H9 (cell line): ENCODE measurements around the gene AGXT. TPM values are rescaled to one million over a fixed set of nuclear protein-coding genes. Genes with fewer than 3 reads are reported as not detected.

Source experiments
- DNase-seq: peaks from one replicate; pipeline ENCODE4 v3.0.0-alpha.2; 2017
- H2AFZ ChIP-seq: one replicate; pipeline ENCODE4 v1.6.1; 2013; ENCODE audit warnings: mild to moderate bottlenecking, low read length, control low read depth, moderate library complexity
- H2AK5ac ChIP-seq: 2 replicates; pipeline ENCODE4 v1.6.1; 2013; ENCODE audit warnings: low read length, control low read depth, mixed read lengths; ENCODE audit not compliant: insufficient read length
- H2BK120ac ChIP-seq: one replicate; pipeline ENCODE4 v1.6.1; 2013; ENCODE audit warnings: low read depth, mild to moderate bottlenecking, low read length, control low read depth, inconsistent platforms; ENCODE audit not compliant: poor library complexity, severe bottlenecking
- H2BK12ac ChIP-seq: 2 replicates; pipeline ENCODE4 v1.6.1; 2013; ENCODE audit warnings: low read length, control low read depth, mixed read lengths, low read depth; ENCODE audit not compliant: insufficient read length
- H2BK15ac ChIP-seq: 2 replicates; pipeline ENCODE4 v1.6.1; 2013; ENCODE audit warnings: low read depth, low read length, control low read depth
- H2BK20ac ChIP-seq: one replicate; pipeline ENCODE4 v1.6.1; 2013; ENCODE audit warnings: low read depth, mild to moderate bottlenecking, low read length, control low read depth, inconsistent platforms; ENCODE audit not compliant: poor library complexity, severe bottlenecking
- H2BK5ac ChIP-seq: 2 replicates; pipeline ENCODE4 v1.6.1; 2013; ENCODE audit warnings: low read length, control low read depth, mixed read lengths; ENCODE audit not compliant: insufficient read length
- H3K14ac ChIP-seq: 2 replicates; pipeline ENCODE4 v1.6.1; 2013; ENCODE audit warnings: low read length, control low read depth; ENCODE audit not compliant: insufficient read depth
- H3K18ac ChIP-seq: 2 replicates; pipeline ENCODE4 v1.6.1; 2013; ENCODE audit warnings: low read depth, mild to moderate bottlenecking, mixed read lengths, low read length, control low read depth; ENCODE audit not compliant: insufficient read length
- H3K23ac ChIP-seq: 2 replicates; pipeline ENCODE4 v1.6.1; 2013; ENCODE audit warnings: low read length, control low read depth, mixed read lengths, low read depth; ENCODE audit not compliant: insufficient read length
- H3K23me2 ChIP-seq: 2 replicates; pipeline ENCODE4 v1.6.1; 2013; ENCODE audit warnings: low read depth, mild to moderate bottlenecking, mixed read lengths, low read length, control low read depth; ENCODE audit not compliant: insufficient read length, poor library complexity, severe bottlenecking
- H3K27ac ChIP-seq: 2 replicates; pipeline ENCODE4 v1.5.1; 2013; ENCODE audit warnings: low read length, control low read depth, mixed read lengths, low read depth; ENCODE audit not compliant: insufficient read length
- H3K27me3 ChIP-seq: 2 replicates; pipeline ENCODE4 v1.6.1; 2013; ENCODE audit warnings: low read length, control low read depth, inconsistent platforms; ENCODE audit not compliant: insufficient read depth
- H3K4ac ChIP-seq: 2 replicates; pipeline ENCODE4 v1.6.1; 2013; ENCODE audit warnings: low read depth, mild to moderate bottlenecking, control low read depth, inconsistent platforms, low read length, moderate library complexity
- H3K4me1 ChIP-seq: 2 replicates; pipeline ENCODE4 v1.6.1; 2013; ENCODE audit warnings: low read length, control low read depth, inconsistent platforms; ENCODE audit not compliant: insufficient read depth
- H3K4me2 ChIP-seq: 2 replicates; pipeline ENCODE4 v1.6.1; 2013; ENCODE audit warnings: low read length, control low read depth, mixed read lengths; ENCODE audit not compliant: insufficient read length, insufficient read depth
- H3K56ac ChIP-seq: 2 replicates; pipeline ENCODE4 v1.6.1; 2013; ENCODE audit warnings: low read depth, mild to moderate bottlenecking, mixed read lengths, low read length, control low read depth; ENCODE audit not compliant: insufficient read length
- H3K79me1 ChIP-seq: 2 replicates; pipeline ENCODE4 v1.6.1; 2013; ENCODE audit warnings: low read depth, mild to moderate bottlenecking, moderate library complexity, low read length, control low read depth, inconsistent platforms; ENCODE audit not compliant: insufficient read depth, poor library complexity, severe bottlenecking
- H3K79me2 ChIP-seq: 2 replicates; pipeline ENCODE4 v1.6.1; 2013; ENCODE audit warnings: low read length, control low read depth, inconsistent platforms; ENCODE audit not compliant: insufficient read depth
- H3K9ac ChIP-seq: 2 replicates; pipeline ENCODE4 v1.6.1; 2013; ENCODE audit warnings: low read length, control low read depth, mixed read lengths; ENCODE audit not compliant: insufficient read length; ENCODE audit errors: extremely low read depth
- H3K9me3 ChIP-seq: one replicate; pipeline ENCODE4 v1.6.1; 2013; ENCODE audit warnings: low read depth, low read length, inconsistent platforms; ENCODE audit not compliant: control insufficient read depth
- H3T11ph ChIP-seq: one replicate; pipeline ENCODE4 v1.6.1; 2013; ENCODE audit warnings: mild to moderate bottlenecking, low read length, control low read depth, inconsistent platforms
- H4K20me1 ChIP-seq: one replicate; pipeline ENCODE4 v1.6.1; 2013; ENCODE audit not compliant: control insufficient read depth, insufficient read length, insufficient read depth
- H4K5ac ChIP-seq: 2 replicates; pipeline ENCODE4 v1.6.1; 2013; ENCODE audit warnings: low read depth, mild to moderate bottlenecking, mixed read lengths, low read length, control low read depth; ENCODE audit not compliant: insufficient read length
- H4K8ac ChIP-seq: replicated peaks from 2 replicates; pipeline ENCODE4 v1.6.1; 2013; ENCODE audit warnings: low read length, control low read depth, mixed read lengths, low read depth; ENCODE audit not compliant: insufficient read length
- H4K91ac ChIP-seq: 2 replicates; pipeline ENCODE4 v1.6.1; 2013; ENCODE audit warnings: low read depth, mild to moderate bottlenecking, moderate library complexity, mixed read lengths, low read length, control low read depth; ENCODE audit not compliant: insufficient read length
- H3K27ac Mint-ChIP-seq, 3 experiments: 2 replicates in 2 of 3; 3 replicates in 1 of 3; pipeline ENCODE4 v1.8.0; 2020 to 2021; ENCODE audit warnings: mixed read lengths in 3 of 3, mild to moderate bottlenecking in 1 of 3, moderate library complexity in 1 of 3
- H3K27me3 Mint-ChIP-seq: 2 replicates; pipeline ENCODE4 v1.8.0; 2021; ENCODE audit warnings: low read depth, mild to moderate bottlenecking, moderate library complexity, mixed read lengths
- H3K36me3 Mint-ChIP-seq, 3 experiments: 2 replicates in 2 of 3; 3 replicates in 1 of 3; pipeline ENCODE4 v1.8.0; 2020 to 2021; ENCODE audit warnings: low read depth in 3 of 3, mixed read lengths in 3 of 3; ENCODE audit not compliant: insufficient read depth in 1 of 3
- H3K4me1 Mint-ChIP-seq, 2 experiments: 2 replicates each; pipeline ENCODE4 v1.8.0; 2020; ENCODE audit warnings: mixed read lengths in 2 of 2
- H3K4me3 Mint-ChIP-seq, 2 experiments: 2 replicates in 1 of 2; 3 replicates in 1 of 2; pipeline ENCODE4 v1.8.0; 2020 to 2021; ENCODE audit warnings: mild to moderate bottlenecking in 2 of 2, mixed read lengths in 2 of 2, moderate library complexity in 1 of 2
- H3K9me3 Mint-ChIP-seq, 2 experiments: 2 replicates in 1 of 2; 3 replicates in 1 of 2; pipeline ENCODE4 v1.8.0; 2020; ENCODE audit warnings: mild to moderate bottlenecking in 2 of 2, mixed read lengths in 2 of 2, moderate library complexity in 1 of 2
- WGBS: extraction: QIAGEN DNeasy Blood & Tissue Kit; methylation state at CpG from one replicate; pipeline ENCODE4 v1.1.7; 2013; ENCODE audit warnings: missing lambda C conversion rate, low lambda C conversion rate, mixed read lengths; ENCODE audit not compliant: insufficient read length; ENCODE audit errors: extremely low coverage; 5-methylcytosine and 5-hydroxymethylcytosine counted together
- total RNA-seq: library from RNA; stranded (reverse); gene quantifications from 2 replicates; pipeline ENCODE4 v1.2.1, GENCODE V29; 2021
- TF ChIP-seq, protein P1 (sequence below): fragments of 200-600 bp; sonication (generic); conservative IDR thresholded peaks from 3 replicates; pipeline ENCODE4 v1.8.0; 2021; ENCODE audit warnings: antibody characterized with exemption, mild to moderate bottlenecking

AGXT gene
- total RNA-seq, 1 experiment from 2014 or later: not detected

DNA sequence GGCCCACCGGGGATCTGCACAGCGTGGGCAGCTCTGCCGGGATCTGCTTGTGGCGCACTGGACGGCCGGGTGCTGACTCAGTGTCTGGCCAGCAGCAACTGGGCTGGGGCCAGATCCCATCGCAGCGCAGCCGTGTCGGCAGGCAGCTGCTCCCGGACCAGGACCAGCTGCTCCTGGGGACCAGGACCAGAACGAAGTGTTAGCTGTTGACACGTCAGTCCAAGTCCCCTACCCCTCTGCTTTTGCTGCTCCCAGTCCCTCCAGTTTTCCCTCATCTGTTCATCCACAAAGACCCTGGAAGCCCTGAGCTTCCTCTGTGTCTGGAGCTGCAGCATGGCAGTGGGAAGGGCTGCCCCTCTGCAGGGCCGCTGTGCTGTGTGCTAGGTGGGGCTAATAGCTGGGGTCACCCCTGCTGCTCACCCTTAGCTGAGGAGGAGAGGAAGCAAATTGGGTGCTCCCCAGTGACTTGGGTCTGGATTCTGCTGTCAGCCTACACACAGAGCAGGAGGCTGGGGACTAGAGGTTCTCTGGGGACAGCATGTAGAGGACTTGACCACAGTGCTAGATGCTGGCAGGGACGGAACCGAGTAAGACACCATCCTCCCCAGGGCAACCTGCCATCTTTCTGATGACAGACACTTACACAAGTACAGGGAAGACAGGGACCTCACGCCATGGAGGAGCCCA, 31.7 kb upstream of the AGXT start:
- H3K56ac ChIP-seq: no peak overlapping the region
- Mint-ChIP-seq H3K27ac (no peak overlapping the region; a peak in 1 of 7 replicates), H3K9me3 (no peaks in the 10 kb centered on the region), H3K36me3 (no peaks in the 10 kb centered on the region), H3K27me3 (peaks cover 23% of the 10 kb centered on the region), H3K4me3 (no peak overlapping the region), H3K4me1 (peaks cover 8 to 16% of the 10 kb centered on the region in 2 experiments)
- no peak overlapping the region for H4K5ac ChIP-seq
- TF ChIP-seq, protein P1, sequence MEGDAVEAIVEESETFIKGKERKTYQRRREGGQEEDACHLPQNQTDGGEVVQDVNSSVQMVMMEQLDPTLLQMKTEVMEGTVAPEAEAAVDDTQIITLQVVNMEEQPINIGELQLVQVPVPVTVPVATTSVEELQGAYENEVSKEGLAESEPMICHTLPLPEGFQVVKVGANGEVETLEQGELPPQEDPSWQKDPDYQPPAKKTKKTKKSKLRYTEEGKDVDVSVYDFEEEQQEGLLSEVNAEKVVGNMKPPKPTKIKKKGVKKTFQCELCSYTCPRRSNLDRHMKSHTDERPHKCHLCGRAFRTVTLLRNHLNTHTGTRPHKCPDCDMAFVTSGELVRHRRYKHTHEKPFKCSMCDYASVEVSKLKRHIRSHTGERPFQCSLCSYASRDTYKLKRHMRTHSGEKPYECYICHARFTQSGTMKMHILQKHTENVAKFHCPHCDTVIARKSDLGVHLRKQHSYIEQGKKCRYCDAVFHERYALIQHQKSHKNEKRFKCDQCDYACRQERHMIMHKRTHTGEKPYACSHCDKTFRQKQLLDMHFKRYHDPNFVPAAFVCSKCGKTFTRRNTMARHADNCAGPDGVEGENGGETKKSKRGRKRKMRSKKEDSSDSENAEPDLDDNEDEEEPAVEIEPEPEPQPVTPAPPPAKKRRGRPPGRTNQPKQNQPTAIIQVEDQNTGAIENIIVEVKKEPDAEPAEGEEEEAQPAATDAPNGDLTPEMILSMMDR: no peak
- no peak overlapping the region for H4K91ac ChIP-seq
- peaks cover 2% of the 10 kb centered on the region for H3K23me2 ChIP-seq
- H3T11ph ChIP-seq: no peak overlapping the region
- no peaks in the 10 kb centered on the region for H3K4me1 ChIP-seq
- H3K14ac ChIP-seq: no peak overlapping the region
- no peak overlapping the region for H3K4ac ChIP-seq
- H3K27me3 ChIP-seq: no peaks in the 10 kb centered on the region
- H3K23ac ChIP-seq: no peak overlapping the region
- H2BK15ac ChIP-seq: no peak overlapping the region
- WGBS: no CpG with 5 or more reads among the region's 17 CpGs
- H3K79me2 ChIP-seq: no peaks in the 10 kb centered on the region; the same call in 1 of the 2 replicates
- no peak overlapping the region for H2AK5ac ChIP-seq
- H3K4me2 ChIP-seq: no peak overlapping the region
- DNase-seq: no peak
- no peak overlapping the region for H3K27ac ChIP-seq
- H4K8ac ChIP-seq: no peak overlapping the region
- no peak overlapping the region for H2BK120ac ChIP-seq
- H3K79me1 ChIP-seq: no peaks in the 10 kb centered on the region
- H3K9me3 ChIP-seq: no peaks in the 10 kb centered on the region
- no peak overlapping the region for H2BK12ac ChIP-seq
- H4K20me1 ChIP-seq: no peaks in the 10 kb centered on the region
- no peak overlapping the region for H3K9ac ChIP-seq
- H3K18ac ChIP-seq: no peak overlapping the region
- H2AFZ ChIP-seq: no peak overlapping the region
- H2BK5ac ChIP-seq: no peak overlapping the region
- H2BK20ac ChIP-seq: no peak overlapping the region
